HepG2 (cell line): ENCODE results near the gene ZSCAN31. TPM values are rescaled to one million over a fixed set of nuclear protein-coding genes. Genes with fewer than 3 reads are reported as not detected.

Experiments
- BHLHE40 ChIP-seq: IDR thresholded peaks from 2 replicates; pipeline ENCODE4 v1.6.1; 2011; ENCODE audit warnings: low read length, improper control_type of control experiment
- CEBPG ChIP-seq: IDR thresholded peaks from 2 replicates; pipeline ENCODE4 v1.6.1; 2016
- DNMT1 ChIP-seq: sonication (generic); formaldehyde crosslinking; IDR thresholded peaks from 2 replicates; pipeline ENCODE4 v1.5.1; 2020; ENCODE audit warnings: mild to moderate bottlenecking, missing genetic modification reagents
- ELF1 ChIP-seq: sonication (generic); formaldehyde crosslinking; IDR thresholded peaks from 2 replicates; pipeline ENCODE4 v1.4.0; 2020; ENCODE audit warnings: missing genetic modification reagents
- EP300 ChIP-seq, 3 experiments: sonication (generic) in 1 of 3; formaldehyde crosslinking in 1 of 3; IDR thresholded peaks; 2 replicates each; pipeline versions ENCODE4 v1.5.1 to v1.6.1; 2011 to 2020; ENCODE audit warnings: low read depth in 2 of 3, low read length in 2 of 3, borderline replicate concordance in 1 of 3, improper control_type of control experiment in 1 of 3, mild to moderate bottlenecking in 1 of 3, missing genetic modification reagents in 1 of 3, moderate library complexity in 1 of 3
- HNF4G ChIP-seq, 2 experiments: sonication (generic) in 1 of 2; formaldehyde crosslinking in 1 of 2; IDR thresholded peaks; 2 replicates each; pipeline versions ENCODE4 v1.4.0 to v1.6.1; 2011 to 2020; ENCODE audit warnings: borderline replicate concordance in 2 of 2, low read depth in 2 of 2, mild to moderate bottlenecking in 2 of 2, low read length in 1 of 2, missing genetic modification reagents in 1 of 2, moderate library complexity in 1 of 2
- IRF2 ChIP-seq: IDR thresholded peaks from 2 replicates; pipeline ENCODE4 v1.6.1; 2018; ENCODE audit warnings: missing genetic modification reagents, missing compliant biosample characterization
- KDM1A ChIP-seq: IDR thresholded peaks from 2 replicates; pipeline ENCODE4 v1.6.1; 2016; ENCODE audit warnings: missing compliant biosample characterization
- KLF16 ChIP-seq, 2 experiments: sonication (generic) in 1 of 2; formaldehyde crosslinking in 1 of 2; IDR thresholded peaks; 2 replicates each; pipeline versions ENCODE4 v1.6.1 to v1.8.0; 2016 to 2023; ENCODE audit warnings: missing genetic modification reagents in 2 of 2, missing compliant biosample characterization in 1 of 2
- NBN ChIP-seq: fragments of 450-650 bp; conservative IDR thresholded peaks from 2 replicates; pipeline ENCODE4 v1.6.1; 2017
- SETDB1 ChIP-seq: sonication (generic); formaldehyde crosslinking; IDR thresholded peaks from 2 replicates; pipeline ENCODE4 v1.5.1; 2020; ENCODE audit warnings: missing genetic modification reagents, mild to moderate bottlenecking, borderline replicate concordance
- TBL1XR1 ChIP-seq: fragments of 150-350 bp; IDR thresholded peaks from 2 replicates; pipeline ENCODE4 v1.6.1; 2014; ENCODE audit warnings: borderline replicate concordance, low read length; ENCODE audit not compliant: partially characterized antibody
- TCF7L2 ChIP-seq: IDR thresholded peaks from 2 replicates; pipeline ENCODE4 v1.6.1; 2011; ENCODE audit warnings: mild to moderate bottlenecking, low read depth, low read length, moderate library complexity
- ZBTB20 ChIP-seq: sonication (generic); formaldehyde crosslinking; IDR thresholded peaks from 2 replicates; pipeline ENCODE4 v1.8.1; 2023; ENCODE audit warnings: missing genetic modification reagents, low read depth, mild to moderate bottlenecking, borderline replicate concordance
- ZMYM2 ChIP-seq: sonication (generic); formaldehyde crosslinking; IDR thresholded peaks from 2 replicates; pipeline ENCODE4 v1.8.0; 2022; ENCODE audit warnings: mild to moderate bottlenecking, missing genetic modification reagents
- ZNF567 ChIP-seq: sonication (generic); formaldehyde crosslinking; IDR thresholded peaks from 2 replicates; pipeline ENCODE4 v1.8.1; 2023; ENCODE audit warnings: mild to moderate bottlenecking, missing genetic modification reagents, borderline replicate concordance
- ZNF879 ChIP-seq: sonication (generic); formaldehyde crosslinking; IDR thresholded peaks from 2 replicates; pipeline ENCODE4 v1.8.1; 2023; ENCODE audit warnings: missing genetic modification reagents
- polyA plus RNA-seq, 8 experiments: library from polyadenylated mRNA; depleted of rRNA in 3 of 8; stranded (reverse) in 7 of 8; unstranded in 1 of 8; fragments of >200 nt; fragmentation: Illumina TruSeq in 4 of 8; extraction: Trizol in 4 of 8; gene quantifications; 2 replicates each; pipeline versions ENCODE4 v1.2.1 to v1.2.3, GENCODE V29; 2011 to 2016; ENCODE audit warnings: low read depth in 4 of 8, missing spikeins in 1 of 8, mixed read lengths in 1 of 8; ENCODE audit not compliant: insufficient read depth in 1 of 8
- total RNA-seq, 5 experiments: library from RNA; depleted of rRNA; stranded (reverse); fragments of >200 nt; fragmentation: Illumina TruSeq; extraction: Trizol; gene quantifications; 2 replicates each; pipeline ENCODE4 v1.2.3, GENCODE V29; 2016; ENCODE audit warnings: low read depth in 1 of 5
- TF ChIP-seq, protein P1 (sequence below): sonication (generic); formaldehyde crosslinking; IDR thresholded peaks from 2 replicates; pipeline ENCODE4 v1.4.0; 2020; ENCODE audit warnings: missing genetic modification reagents
- TF ChIP-seq, protein P2 (sequence below): sonication (generic); formaldehyde crosslinking; IDR thresholded peaks from 2 replicates; pipeline ENCODE4 v1.8.0; 2022; ENCODE audit warnings: mild to moderate bottlenecking, missing genetic modification reagents; ENCODE audit not compliant: insufficient replicate concordance
- TF ChIP-seq, protein P3 (sequence below): sonication (generic); formaldehyde crosslinking; IDR thresholded peaks from 2 replicates; pipeline ENCODE4 v1.4.0; 2020; ENCODE audit warnings: missing genetic modification reagents
- TF ChIP-seq, protein P4 (sequence below): IDR thresholded peaks from 2 replicates; pipeline ENCODE4 v1.6.1; 2018; ENCODE audit warnings: missing genetic modification reagents, mild to moderate bottlenecking, missing compliant biosample characterization
- TF ChIP-seq, protein P5 (sequence below): fragments of 450-650 bp; IDR thresholded peaks from 2 replicates; pipeline ENCODE4 v1.6.1; 2017; ENCODE audit warnings: mild to moderate bottlenecking

ZSCAN31 gene
- total and polyA plus RNA-seq, 2 of the 13 experiments (the other 11 are each of a cell fraction or from before 2014, with no cell fraction given): 5.3 to 6.2 TPM

DNA sequence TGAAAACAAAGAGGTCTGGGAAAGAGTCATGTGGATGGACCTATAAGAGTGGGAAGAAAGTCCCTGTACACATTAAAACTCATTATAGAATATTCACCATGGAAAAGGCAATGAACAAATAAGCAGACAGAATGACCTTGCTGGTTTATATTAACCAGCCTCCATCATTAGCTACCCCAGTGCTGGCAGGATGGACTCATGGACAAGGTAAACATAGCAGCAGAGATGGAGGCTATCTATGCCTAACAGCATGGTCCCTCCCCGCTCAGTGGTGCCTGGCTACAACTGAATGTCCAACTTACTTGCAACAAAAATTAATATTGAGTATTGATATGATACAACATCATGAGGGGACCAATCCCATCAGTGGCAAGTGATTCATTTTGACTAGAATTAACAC lies 9.3 kb upstream of the ZSCAN31 start (continued):
- TF ChIP-seq, protein P1, sequence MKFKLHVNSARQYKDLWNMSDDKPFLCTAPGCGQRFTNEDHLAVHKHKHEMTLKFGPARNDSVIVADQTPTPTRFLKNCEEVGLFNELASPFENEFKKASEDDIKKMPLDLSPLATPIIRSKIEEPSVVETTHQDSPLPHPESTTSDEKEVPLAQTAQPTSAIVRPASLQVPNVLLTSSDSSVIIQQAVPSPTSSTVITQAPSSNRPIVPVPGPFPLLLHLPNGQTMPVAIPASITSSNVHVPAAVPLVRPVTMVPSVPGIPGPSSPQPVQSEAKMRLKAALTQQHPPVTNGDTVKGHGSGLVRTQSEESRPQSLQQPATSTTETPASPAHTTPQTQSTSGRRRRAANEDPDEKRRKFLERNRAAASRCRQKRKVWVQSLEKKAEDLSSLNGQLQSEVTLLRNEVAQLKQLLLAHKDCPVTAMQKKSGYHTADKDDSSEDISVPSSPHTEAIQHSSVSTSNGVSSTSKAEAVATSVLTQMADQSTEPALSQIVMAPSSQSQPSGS: peak; percentile 44; the same call in 1 of the 2 replicates
- TF ChIP-seq ZNF567 (no peak), DNMT1 (CRISPR knock-in tag) (no peak), ELF1 (CRISPR knock-in tag) (no peak), KDM1A (CRISPR knock-in tag) (peak; percentile 84), CEBPG (CRISPR knock-in tag) (no peak; the same call in 1 of the 2 replicates), ZMYM2 (CRISPR knock-in tag) (no peak), HNF4G (IDR thresholded peaks at IDR 0.05; ENCODE audit: borderline replicate concordance, low read depth, low read length) (peak; percentile 12; the same call in 1 of the 2 replicates), HNF4G (CRISPR knock-in tag; IDR thresholded peaks at IDR 0.05; ENCODE audit: borderline replicate concordance, low read depth) (no peak), NBN (no peak), EP300 (IDR thresholded peaks at IDR 0.05; ENCODE audit: low read depth in 2 of 2, low read length in 2 of 2) (peak in 1 of 2 experiments; percentile 16; a peak in 1 of 4 replicates), EP300 (CRISPR knock-in tag; IDR thresholded peaks at IDR 0.05; ENCODE audit: borderline replicate concordance) (no peak), ZBTB20 (CRISPR knock-in tag) (peak; percentile 74; the same call in 1 of the 2 replicates), KLF16 (CRISPR knock-in tag; IDR thresholded peaks at IDR 0.05) (no peak), TBL1XR1 (no peak), BHLHE40 (no peak), TCF7L2 (no peak), IRF2 (CRISPR knock-in tag) (peak; percentile 79; the same call in 1 of the 2 replicates), SETDB1 (CRISPR knock-in tag) (no peak), ZNF879 (CRISPR knock-in tag) (no peak)
- TF ChIP-seq, protein P2, sequence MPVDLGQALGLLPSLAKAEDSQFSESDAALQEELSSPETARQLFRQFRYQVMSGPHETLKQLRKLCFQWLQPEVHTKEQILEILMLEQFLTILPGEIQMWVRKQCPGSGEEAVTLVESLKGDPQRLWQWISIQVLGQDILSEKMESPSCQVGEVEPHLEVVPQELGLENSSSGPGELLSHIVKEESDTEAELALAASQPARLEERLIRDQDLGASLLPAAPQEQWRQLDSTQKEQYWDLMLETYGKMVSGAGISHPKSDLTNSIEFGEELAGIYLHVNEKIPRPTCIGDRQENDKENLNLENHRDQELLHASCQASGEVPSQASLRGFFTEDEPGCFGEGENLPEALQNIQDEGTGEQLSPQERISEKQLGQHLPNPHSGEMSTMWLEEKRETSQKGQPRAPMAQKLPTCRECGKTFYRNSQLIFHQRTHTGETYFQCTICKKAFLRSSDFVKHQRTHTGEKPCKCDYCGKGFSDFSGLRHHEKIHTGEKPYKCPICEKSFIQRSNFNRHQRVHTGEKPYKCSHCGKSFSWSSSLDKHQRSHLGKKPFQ (CRISPR knock-in tag): no peak
- TF ChIP-seq, protein P3, sequence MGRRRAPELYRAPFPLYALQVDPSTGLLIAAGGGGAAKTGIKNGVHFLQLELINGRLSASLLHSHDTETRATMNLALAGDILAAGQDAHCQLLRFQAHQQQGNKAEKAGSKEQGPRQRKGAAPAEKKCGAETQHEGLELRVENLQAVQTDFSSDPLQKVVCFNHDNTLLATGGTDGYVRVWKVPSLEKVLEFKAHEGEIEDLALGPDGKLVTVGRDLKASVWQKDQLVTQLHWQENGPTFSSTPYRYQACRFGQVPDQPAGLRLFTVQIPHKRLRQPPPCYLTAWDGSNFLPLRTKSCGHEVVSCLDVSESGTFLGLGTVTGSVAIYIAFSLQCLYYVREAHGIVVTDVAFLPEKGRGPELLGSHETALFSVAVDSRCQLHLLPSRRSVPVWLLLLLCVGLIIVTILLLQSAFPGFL (CRISPR knock-in tag): no peak
- TF ChIP-seq, protein P4, sequence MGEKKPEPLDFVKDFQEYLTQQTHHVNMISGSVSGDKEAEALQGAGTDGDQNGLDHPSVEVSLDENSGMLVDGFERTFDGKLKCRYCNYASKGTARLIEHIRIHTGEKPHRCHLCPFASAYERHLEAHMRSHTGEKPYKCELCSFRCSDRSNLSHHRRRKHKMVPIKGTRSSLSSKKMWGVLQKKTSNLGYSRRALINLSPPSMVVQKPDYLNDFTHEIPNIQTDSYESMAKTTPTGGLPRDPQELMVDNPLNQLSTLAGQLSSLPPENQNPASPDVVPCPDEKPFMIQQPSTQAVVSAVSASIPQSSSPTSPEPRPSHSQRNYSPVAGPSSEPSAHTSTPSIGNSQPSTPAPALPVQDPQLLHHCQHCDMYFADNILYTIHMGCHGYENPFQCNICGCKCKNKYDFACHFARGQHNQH: 0 out of 2 replicates have a peak, but pooled peaks have one; percentile 58
- TF ChIP-seq, protein P5, sequence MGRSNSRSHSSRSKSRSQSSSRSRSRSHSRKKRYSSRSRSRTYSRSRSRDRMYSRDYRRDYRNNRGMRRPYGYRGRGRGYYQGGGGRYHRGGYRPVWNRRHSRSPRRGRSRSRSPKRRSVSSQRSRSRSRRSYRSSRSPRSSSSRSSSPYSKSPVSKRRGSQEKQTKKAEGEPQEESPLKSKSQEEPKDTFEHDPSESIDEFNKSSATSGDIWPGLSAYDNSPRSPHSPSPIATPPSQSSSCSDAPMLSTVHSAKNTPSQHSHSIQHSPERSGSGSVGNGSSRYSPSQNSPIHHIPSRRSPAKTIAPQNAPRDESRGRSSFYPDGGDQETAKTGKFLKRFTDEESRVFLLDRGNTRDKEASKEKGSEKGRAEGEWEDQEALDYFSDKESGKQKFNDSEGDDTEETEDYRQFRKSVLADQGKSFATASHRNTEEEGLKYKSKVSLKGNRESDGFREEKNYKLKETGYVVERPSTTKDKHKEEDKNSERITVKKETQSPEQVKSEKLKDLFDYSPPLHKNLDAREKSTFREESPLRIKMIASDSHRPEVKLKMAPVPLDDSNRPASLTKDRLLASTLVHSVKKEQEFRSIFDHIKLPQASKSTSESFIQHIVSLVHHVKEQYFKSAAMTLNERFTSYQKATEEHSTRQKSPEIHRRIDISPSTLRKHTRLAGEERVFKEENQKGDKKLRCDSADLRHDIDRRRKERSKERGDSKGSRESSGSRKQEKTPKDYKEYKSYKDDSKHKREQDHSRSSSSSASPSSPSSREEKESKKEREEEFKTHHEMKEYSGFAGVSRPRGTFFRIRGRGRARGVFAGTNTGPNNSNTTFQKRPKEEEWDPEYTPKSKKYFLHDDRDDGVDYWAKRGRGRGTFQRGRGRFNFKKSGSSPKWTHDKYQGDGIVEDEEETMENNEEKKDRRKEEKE: no peak
